Testis (tissue), 2 donors: Measurements from ENCODE around the gene RPS6KA5.

Experiments used
- CTCF ChIP-seq, 3 experiments: fragments of 450-650 bp in 2 of 3; fragments of 200-600 bp in 1 of 3; sonication (generic) in 1 of 3; IDR thresholded peaks; one replicate each; pipeline ENCODE4 v1.5.1; 2016 to 2019; ENCODE audit warnings: antibody characterized with exemption in 3 of 3, mild to moderate bottlenecking in 2 of 3, moderate library complexity in 1 of 3
- POLR2A ChIP-seq: fragments of 450-650 bp; IDR thresholded peaks from one replicate; pipeline ENCODE4 v1.6.1; 2017; ENCODE audit warnings: antibody characterized with exemption, mild to moderate bottlenecking, moderate library complexity

GRCh38 chr14:90965765-90966164 is 94.7 kb downstream of the RPS6KA5 start:
- no peak for TF ChIP-seq CTCF (IDR thresholded peaks at IDR 0.05)
- TF ChIP-seq POLR2A, result no peak
